ENCODE measurements around the gene AK5. TPM values are rescaled to one million over a fixed set of nuclear protein-coding genes. Genes with fewer than 3 reads are reported as not detected.

AK5 gene
- total RNA-seq, 1 donor from 2014 or later = not detected

DNA sequence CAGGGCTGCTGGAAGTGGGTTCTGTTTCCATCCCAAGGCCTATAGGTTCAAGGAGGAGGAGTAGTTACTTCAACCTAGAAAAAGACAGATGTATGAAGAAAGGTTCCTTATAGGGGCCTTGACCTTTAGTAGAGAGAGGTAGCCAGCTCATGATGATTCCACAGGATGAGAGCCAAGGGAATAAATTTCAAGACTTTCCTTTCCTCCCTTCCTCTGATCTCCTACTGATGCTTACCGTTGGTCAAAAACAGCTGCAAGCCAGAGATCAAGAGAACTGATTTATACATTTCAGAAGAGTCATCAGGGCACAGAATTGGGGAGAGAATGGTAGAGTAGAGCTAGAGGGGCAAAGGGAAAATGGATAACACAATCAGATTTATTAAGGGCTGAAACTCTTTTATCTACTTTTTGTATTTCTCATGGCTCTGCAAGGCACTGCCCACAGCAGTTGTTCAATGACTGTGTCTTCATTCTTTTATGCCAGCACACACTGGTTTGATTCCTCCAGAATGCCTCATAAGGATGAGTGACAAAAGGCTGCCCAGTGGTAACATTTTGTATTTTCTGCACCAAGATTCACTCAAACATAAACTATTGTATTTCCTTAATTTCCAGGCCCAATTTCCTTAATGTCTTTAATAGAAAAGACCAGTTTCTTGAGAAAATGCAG is 37.4 kb downstream of the AK5 start:
- Mint-ChIP-seq H3K36me3 (no peaks in the 10 kb centered on the region), H3K4me3 (no peak overlapping the region), H3K27me3 (ENCODE audit: low read depth) (no peaks in the 10 kb centered on the region), H3K4me1 (peaks cover 7% of the 10 kb centered on the region), H3K9me3 (no peaks in the 10 kb centered on the region), H3K27ac (no peak overlapping the region)
- TF ChIP-seq, protein P1, sequence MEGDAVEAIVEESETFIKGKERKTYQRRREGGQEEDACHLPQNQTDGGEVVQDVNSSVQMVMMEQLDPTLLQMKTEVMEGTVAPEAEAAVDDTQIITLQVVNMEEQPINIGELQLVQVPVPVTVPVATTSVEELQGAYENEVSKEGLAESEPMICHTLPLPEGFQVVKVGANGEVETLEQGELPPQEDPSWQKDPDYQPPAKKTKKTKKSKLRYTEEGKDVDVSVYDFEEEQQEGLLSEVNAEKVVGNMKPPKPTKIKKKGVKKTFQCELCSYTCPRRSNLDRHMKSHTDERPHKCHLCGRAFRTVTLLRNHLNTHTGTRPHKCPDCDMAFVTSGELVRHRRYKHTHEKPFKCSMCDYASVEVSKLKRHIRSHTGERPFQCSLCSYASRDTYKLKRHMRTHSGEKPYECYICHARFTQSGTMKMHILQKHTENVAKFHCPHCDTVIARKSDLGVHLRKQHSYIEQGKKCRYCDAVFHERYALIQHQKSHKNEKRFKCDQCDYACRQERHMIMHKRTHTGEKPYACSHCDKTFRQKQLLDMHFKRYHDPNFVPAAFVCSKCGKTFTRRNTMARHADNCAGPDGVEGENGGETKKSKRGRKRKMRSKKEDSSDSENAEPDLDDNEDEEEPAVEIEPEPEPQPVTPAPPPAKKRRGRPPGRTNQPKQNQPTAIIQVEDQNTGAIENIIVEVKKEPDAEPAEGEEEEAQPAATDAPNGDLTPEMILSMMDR (IDR thresholded peaks at IDR 0.05; ENCODE audit: unreplicated experiment) = no peak
- DNase-seq (ENCODE audit: low spot score in 2 of 2, unreplicated experiment in 2 of 2) = no peak

DNA sequence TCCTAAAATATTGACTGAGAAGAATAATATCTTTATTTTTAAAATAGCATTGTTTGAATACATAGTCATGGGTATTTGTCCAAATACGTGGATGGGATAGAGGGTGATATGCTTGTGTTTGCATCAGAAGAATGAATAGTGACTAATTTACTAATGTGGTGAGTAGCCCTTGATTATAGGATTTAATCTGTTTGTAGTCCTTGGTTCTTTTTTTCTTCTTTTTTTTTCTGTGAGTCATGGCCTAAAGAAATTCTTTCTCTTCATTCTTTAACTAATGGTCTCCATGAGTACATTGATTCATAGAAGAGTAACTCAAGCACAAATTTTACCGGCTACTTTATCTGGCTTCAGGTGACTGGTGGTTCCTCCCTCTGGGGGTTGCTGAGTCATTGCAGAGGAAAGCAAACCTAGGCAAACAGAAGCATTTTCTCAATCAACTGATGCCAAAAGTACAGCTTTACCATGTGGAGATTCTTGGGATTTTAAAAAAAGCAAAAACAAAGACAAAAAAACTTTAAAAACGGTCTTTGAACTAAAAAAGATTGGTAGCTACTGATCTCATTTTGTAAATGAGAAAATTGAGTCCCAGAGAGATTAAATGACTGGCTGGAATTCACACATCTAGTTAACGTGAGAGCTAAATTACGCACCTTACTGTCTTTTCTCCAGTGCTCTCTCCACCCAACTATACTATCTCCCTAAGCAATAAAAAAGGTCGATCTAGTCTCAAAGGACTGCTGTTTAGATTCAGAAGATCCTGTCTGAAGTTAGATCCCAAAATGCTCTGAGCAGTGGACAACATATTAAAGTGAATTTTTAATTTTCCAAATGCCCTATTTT is 40.5 kb downstream of the AK5 start:
- no peak for DNase-seq (ENCODE audit: low spot score in 2 of 2, unreplicated experiment in 2 of 2)
- no peak overlapping the region for H3K4me3 Mint-ChIP-seq
- peak overlapping the region; percentile 63 for H3K27ac Mint-ChIP-seq
- no peaks in the 10 kb centered on the region for H3K36me3 Mint-ChIP-seq
- no peaks in the 10 kb centered on the region for H3K9me3 Mint-ChIP-seq
- no peaks in the 10 kb centered on the region for H3K27me3 Mint-ChIP-seq (ENCODE audit: low read depth)
- H3K4me1 Mint-ChIP-seq = peaks cover 7% of the 10 kb centered on the region
- TF ChIP-seq, protein P1 (IDR thresholded peaks at IDR 0.05; ENCODE audit: unreplicated experiment) = no peak

DNA sequence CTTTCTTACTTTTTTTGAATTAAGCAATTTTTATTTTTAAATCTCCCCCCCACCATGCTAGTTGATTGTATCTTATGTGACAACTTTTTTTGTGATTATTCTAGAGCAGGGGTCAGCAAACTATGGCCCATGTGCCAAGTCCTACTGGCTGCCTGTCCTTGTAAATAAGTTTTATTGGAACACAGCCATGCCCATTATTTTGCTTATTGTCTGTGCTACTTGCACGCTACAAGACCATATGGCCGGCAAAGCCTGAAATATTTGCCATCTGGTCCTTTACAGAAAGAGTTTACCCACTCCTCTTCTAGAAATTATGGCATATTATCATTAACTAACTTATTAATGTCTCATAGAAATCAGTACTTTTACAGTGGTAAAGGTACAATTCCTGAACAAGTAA is 51.7 kb downstream of the AK5 start:
- no peak overlapping the region for H3K27ac Mint-ChIP-seq
- no peak for DNase-seq (ENCODE audit: low spot score in 2 of 2, unreplicated experiment in 2 of 2)
- peaks cover 11% of the 10 kb centered on the region for H3K9me3 Mint-ChIP-seq
- TF ChIP-seq, protein P1 (IDR thresholded peaks at IDR 0.05; ENCODE audit: unreplicated experiment) = no peak
- no peaks in the 10 kb centered on the region for H3K27me3 Mint-ChIP-seq (ENCODE audit: low read depth)
- H3K4me3 Mint-ChIP-seq = no peak overlapping the region
- H3K36me3 Mint-ChIP-seq = peaks cover 2% of the 10 kb centered on the region
- H3K4me1 Mint-ChIP-seq = peaks cover 5% of the 10 kb centered on the region

DNA sequence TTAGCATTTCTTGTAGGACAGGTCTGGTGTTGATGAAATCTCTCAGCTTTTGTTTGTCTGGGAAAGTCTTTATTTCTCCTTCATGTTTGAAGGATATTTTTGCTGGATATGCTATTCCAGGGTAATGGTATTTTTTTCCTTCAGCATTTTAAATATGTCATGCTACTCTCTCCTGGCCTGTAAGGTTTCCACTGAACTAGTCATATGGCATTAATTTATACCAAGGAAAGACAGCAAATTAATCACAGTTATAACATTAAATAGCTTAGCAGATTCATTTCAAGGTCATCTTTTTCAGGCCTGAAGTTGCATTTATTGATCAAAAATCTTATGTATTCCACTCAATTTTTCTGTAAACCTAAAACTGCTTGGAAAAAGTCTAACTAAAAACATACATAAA is 54.9 kb downstream of the AK5 start:
- H3K4me1 Mint-ChIP-seq = peaks cover 5% of the 10 kb centered on the region
- H3K27ac Mint-ChIP-seq = peak overlapping the region; percentile 4
- TF ChIP-seq, protein P1 (IDR thresholded peaks at IDR 0.05; ENCODE audit: unreplicated experiment) = no peak
- no peaks in the 10 kb centered on the region for H3K27me3 Mint-ChIP-seq (ENCODE audit: low read depth)
- DNase-seq (ENCODE audit: low spot score in 2 of 2, unreplicated experiment in 2 of 2) = no peak
- no peak overlapping the region for H3K4me3 Mint-ChIP-seq
- H3K36me3 Mint-ChIP-seq = peaks cover 2% of the 10 kb centered on the region
- peaks cover 11% of the 10 kb centered on the region for H3K9me3 Mint-ChIP-seq

DNA sequence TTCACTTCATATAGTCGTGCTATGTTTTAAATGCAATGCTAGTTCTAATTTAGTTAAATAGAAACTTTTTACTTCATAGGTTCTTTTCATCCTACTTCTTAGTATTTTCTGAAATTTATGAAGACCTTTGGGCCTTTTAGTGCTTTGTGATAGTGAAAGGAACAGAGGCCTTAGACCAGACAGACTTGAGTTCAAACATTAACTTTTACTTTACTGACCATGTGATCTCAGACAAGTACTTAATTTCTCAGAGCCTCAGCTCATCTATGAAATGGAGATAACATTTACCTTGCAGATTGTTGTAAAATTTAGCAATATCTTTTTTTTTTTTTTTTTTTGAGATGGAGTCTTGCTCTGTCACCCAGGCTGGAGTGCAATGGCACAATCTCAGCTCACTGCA is 57.5 kb downstream of the AK5 start:
- H3K27ac Mint-ChIP-seq = no peak overlapping the region
- TF ChIP-seq, protein P1 (IDR thresholded peaks at IDR 0.05; ENCODE audit: unreplicated experiment) = no peak
- H3K36me3 Mint-ChIP-seq = peaks cover 2% of the 10 kb centered on the region
- no peak overlapping the region for H3K4me3 Mint-ChIP-seq
- DNase-seq (ENCODE audit: low spot score in 2 of 2, unreplicated experiment in 2 of 2) = no peak
- peaks cover 5% of the 10 kb centered on the region for H3K4me1 Mint-ChIP-seq
- peaks cover 7% of the 10 kb centered on the region for H3K9me3 Mint-ChIP-seq
- no peaks in the 10 kb centered on the region for H3K27me3 Mint-ChIP-seq (ENCODE audit: low read depth)
